Subcutaneous adipose tissue (tissue), 4 donors: ENCODE measurements around the gene DEK. TPM values are rescaled to one million over a fixed set of nuclear protein-coding genes. Genes with fewer than 3 reads are reported as not detected.

Experiments
- total RNA-seq, 4 donors: library from RNA; depleted of rRNA; stranded (reverse); fragments of >200 nt; gene quantifications; one replicate each; pipeline ENCODE4 v1.1.0, GENCODE V29; 2016
- TF ChIP-seq, protein P1 (sequence below): fragments of 450-650 bp; IDR thresholded peaks from one replicate; pipeline ENCODE4 v1.5.1; 2016; ENCODE audit warnings: low read depth, mild to moderate bottlenecking, control low read depth, antibody characterized with exemption, moderate library complexity

The DEK gene
- total RNA-seq, 4 donors from 2014 or later, result 89.9 to 152 (median 121) TPM

DNA sequence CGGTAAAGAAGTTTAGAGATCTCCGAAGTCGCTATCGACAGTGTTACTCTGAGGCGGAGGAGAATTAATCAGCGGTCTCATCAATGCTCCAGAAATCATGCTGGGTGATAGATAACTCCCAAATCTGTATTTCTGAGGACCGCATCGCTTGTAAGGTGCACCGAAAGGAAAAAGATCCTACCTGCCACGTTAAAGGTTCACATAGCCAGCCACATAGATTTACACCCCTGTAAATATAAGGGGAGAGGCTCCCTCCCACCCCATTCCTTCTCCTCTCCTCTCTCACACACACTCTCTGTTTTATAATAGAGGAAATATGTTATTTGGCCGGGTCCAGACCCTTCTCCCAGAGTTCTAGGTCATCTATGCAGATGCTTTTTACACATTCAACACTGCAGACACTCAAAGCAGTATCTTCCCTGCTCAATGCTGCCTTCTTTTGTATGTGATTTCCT lies 620 bp upstream of the DEK start:
- TF ChIP-seq, protein P1, sequence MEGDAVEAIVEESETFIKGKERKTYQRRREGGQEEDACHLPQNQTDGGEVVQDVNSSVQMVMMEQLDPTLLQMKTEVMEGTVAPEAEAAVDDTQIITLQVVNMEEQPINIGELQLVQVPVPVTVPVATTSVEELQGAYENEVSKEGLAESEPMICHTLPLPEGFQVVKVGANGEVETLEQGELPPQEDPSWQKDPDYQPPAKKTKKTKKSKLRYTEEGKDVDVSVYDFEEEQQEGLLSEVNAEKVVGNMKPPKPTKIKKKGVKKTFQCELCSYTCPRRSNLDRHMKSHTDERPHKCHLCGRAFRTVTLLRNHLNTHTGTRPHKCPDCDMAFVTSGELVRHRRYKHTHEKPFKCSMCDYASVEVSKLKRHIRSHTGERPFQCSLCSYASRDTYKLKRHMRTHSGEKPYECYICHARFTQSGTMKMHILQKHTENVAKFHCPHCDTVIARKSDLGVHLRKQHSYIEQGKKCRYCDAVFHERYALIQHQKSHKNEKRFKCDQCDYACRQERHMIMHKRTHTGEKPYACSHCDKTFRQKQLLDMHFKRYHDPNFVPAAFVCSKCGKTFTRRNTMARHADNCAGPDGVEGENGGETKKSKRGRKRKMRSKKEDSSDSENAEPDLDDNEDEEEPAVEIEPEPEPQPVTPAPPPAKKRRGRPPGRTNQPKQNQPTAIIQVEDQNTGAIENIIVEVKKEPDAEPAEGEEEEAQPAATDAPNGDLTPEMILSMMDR, result no peak

DNA sequence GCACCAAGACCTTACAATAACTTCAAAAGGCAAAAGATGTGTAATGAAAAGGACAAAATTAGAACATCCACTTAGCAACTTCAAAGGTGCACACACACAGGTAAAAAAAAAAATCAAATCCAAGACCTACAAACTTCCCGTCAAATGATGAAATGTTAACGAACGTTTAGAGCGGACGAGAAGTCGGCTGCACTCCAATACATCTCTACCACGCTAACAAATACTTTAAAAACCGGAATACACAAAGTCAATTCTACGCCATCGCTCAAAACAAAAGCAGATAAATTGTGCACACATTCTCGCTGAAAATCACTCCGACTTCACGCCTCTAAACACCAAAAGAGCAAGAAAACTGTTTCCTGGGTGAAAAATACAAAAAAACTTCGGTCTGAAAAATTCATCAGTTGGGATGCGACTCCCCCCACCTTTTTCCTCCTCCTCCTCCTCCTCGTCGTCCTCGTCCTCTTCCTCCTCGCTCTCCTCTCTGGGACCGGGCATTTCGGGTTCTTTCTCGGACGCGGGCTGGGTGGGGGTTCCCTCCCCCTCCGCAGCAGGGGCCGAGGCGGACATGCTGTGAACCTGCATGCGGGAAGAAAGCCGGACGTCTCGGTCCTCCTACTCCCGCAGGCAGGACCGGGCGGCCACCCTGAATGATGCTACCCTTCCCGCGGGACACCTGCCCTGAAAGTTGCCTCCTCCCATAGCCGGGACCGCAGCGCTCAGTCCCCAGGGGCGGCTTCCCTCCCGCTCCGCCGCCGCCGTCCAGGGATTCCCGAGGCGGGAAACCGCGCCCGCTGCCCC lies 712 bp downstream of the DEK start:
- TF ChIP-seq, protein P1, result no peak

DNA sequence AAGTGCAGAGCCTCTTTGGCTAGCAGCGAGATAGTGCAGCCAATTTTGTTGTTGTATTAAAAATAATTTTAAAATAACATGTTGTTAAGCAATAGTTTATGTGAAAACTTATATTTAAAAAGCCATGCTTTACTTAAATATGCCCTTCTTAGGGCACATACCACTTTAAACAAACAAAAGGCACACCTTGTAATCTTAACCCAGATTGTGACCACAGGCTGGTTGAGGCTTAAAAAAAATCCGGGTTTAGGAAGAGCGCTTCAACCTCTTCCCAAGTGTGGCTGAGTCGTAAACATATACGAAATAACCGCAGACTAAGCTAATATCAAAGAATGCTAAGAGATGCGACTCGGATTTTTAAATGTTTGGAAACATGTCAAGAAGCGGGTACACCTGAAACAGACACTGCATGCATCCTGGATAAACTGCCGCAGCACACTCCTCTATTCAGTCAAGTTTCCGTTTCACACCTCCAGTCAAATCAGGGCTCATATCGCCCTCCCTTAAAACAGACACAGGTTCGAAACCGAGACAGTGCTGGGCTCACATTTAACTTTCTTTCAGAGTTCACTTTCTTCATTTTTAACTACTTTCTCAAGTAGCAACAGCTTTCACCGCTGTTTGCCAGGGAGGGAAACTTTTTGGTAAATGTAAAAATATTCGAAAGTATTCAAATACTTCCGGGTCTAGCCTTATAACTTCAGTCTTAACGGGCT lies 1.5 kb downstream of the DEK start:
- TF ChIP-seq, protein P1, result no peak

DNA sequence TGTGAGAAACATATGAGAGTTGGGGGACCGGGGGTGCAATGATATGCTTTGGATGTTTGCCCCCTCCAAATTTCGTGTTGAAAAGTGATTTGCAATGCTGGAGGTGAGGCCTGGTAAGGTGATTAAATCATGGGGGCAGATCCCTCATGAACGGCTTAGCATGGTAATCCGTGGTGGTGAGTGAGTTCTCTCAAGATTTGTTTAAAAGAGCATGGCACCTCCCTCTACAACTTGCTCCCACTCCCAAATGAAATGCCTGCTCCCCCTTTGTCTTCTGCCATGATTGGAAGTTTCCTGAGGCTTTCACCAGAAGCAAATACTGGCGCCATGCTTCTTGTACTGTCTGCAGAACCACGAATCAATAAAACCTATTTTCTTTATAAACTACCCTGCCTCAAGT lies 2.5 kb downstream of the DEK start:
- TF ChIP-seq, protein P1, result no peak

DNA sequence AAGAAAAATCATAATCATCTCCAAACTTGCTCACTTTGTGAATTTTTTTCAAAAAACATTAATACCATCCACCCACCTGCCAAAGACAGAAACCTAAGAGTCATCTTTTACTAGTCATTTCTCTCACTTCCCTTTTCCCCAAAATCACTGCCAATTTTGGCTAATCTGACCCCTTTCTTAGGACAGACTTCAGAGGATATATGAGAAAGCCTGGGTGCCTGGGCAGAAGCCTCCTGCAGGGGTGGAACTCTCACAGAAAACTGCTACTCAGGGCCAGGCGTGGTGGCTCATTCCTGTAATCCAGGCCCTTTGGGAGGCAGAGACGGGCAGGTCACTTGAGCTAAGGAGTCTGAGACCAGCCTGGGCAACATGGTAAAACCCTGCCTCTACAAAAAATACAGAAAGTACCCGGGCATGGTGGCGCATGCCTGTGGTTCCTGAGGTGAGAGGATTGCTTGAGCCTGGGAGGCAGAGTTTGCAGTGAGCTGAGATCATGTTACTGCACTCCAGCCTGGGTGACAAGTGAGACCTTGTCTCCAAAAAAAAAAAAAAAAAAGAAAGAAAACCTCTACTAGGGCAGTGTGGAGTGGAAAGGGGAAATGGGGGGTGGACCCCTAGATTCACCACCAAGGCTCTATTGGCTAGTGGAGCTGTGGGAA lies 3.8 kb downstream of the DEK start:
- TF ChIP-seq, protein P1, result no peak

DNA sequence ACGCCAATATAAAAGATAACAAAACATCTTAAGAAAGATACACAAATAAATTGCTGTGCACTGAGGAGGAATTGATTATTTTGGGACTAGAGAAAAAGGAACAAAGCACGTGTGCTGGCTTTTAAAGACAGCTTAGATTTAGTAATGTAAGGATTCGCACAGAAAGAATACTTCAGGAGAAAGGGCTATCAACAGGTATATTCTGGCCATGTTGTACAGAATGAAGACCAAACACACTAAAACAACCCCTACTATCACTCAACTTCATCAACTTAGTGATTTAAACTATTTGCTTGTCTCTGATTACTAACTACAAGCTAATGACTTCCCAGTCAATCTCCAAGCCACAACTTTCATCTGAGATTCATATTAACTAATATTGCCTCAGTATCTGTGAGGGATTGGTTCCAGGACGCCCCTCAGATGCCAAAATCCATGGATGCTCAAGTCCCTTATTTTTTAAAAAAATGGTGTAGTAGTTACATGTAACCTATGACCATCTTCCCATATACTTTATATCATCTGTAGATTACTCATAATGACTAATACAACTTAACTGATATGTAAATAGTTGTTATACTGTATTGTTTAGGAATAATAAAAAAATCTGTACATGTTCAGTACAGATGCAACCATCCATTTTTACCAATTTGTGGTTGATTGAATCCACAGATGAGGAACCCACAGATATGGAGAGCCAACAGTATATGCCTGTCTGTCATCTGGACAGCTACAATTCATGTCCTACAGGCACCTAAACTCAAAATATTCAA lies 4.5 kb downstream of the DEK start:
- TF ChIP-seq, protein P1, result no peak
